ENCODE results near the gene MTHFD1L.

MTHFD1L gene

GRCh38 chr6:151075527-151075926 is 210.0 kb downstream of the MTHFD1L start:
- peak; percentile 22; the same call in 1 of the 2 replicates for TF ChIP-seq ISL1 (CRISPR knock-in tag; IDR thresholded peaks at IDR 0.05)
- no peak for TF ChIP-seq SNAI2 (CRISPR knock-in tag; IDR thresholded peaks at IDR 0.05)
- peak; percentile 55; the same call in 1 of the 2 replicates for TF ChIP-seq ZC3H10 (CRISPR knock-in tag; IDR thresholded peaks at IDR 0.05)
- no peak for TF ChIP-seq PATZ1 (CRISPR knock-in tag; IDR thresholded peaks at IDR 0.05; ENCODE audit: borderline replicate concordance)
- TF ChIP-seq TOX (CRISPR knock-in tag; IDR thresholded peaks at IDR 0.05; ENCODE audit: borderline replicate concordance) = 0 out of 2 replicates have a peak, but pooled peaks have one; percentile 41
- ATAC-seq = peak; percentile 53

- TF ChIP-seq POU6F1 (CRISPR knock-in tag; IDR thresholded peaks at IDR 0.05; ENCODE audit: borderline replicate concordance, low read depth) (no peak), ESRRG (CRISPR knock-in tag; IDR thresholded peaks at IDR 0.05) (no peak), ZFP3 (CRISPR knock-in tag; IDR thresholded peaks at IDR 0.05) (no peak), OSR1 (CRISPR knock-in tag; IDR thresholded peaks at IDR 0.05) (no peak), ARNTL (CRISPR knock-in tag; IDR thresholded peaks at IDR 0.05; ENCODE audit: borderline replicate concordance, low read depth) (no peak), TOX (CRISPR knock-in tag; IDR thresholded peaks at IDR 0.05; ENCODE audit: borderline replicate concordance) (no peak), TCF4 (CRISPR knock-in tag; IDR thresholded peaks at IDR 0.05; ENCODE audit: borderline replicate concordance) (no peak), ZNF565 (CRISPR knock-in tag; conservative IDR thresholded peaks at IDR 0.05; ENCODE audit: low read depth) (no peak), ZNF70 (CRISPR knock-in tag; IDR thresholded peaks at IDR 0.05) (no peak), ZNF8 (CRISPR knock-in tag; IDR thresholded peaks at IDR 0.05) (no peak), CSRNP3 (CRISPR knock-in tag; IDR thresholded peaks at IDR 0.05) (no peak), PATZ1 (CRISPR knock-in tag; IDR thresholded peaks at IDR 0.05; ENCODE audit: borderline replicate concordance) (no peak), RARB (CRISPR knock-in tag; IDR thresholded peaks at IDR 0.05) (no peak)
- peak; percentile 61 for ATAC-seq
Observed at GRCh38 chr6:151075930-151076555, 210.5 kb downstream of the MTHFD1L start.

- ATAC-seq = no peak
- TF ChIP-seq ZFP30 (CRISPR knock-in tag; IDR thresholded peaks at IDR 0.05) (no peak), TOX (CRISPR knock-in tag; IDR thresholded peaks at IDR 0.05; ENCODE audit: borderline replicate concordance) (no peak), TCF4 (CRISPR knock-in tag; IDR thresholded peaks at IDR 0.05; ENCODE audit: borderline replicate concordance) (no peak), ESRRG (CRISPR knock-in tag; IDR thresholded peaks at IDR 0.05) (no peak), SNAI2 (CRISPR knock-in tag; IDR thresholded peaks at IDR 0.05) (no peak), CREB5 (CRISPR knock-in tag; IDR thresholded peaks at IDR 0.05; ENCODE audit: low read depth) (no peak), PATZ1 (CRISPR knock-in tag; IDR thresholded peaks at IDR 0.05; ENCODE audit: borderline replicate concordance) (no peak), ARNTL (CRISPR knock-in tag; IDR thresholded peaks at IDR 0.05; ENCODE audit: borderline replicate concordance, low read depth) (no peak), ZNF565 (CRISPR knock-in tag; conservative IDR thresholded peaks at IDR 0.05; ENCODE audit: low read depth) (no peak), GLIS3 (CRISPR knock-in tag; IDR thresholded peaks at IDR 0.05) (no peak), ZNF70 (CRISPR knock-in tag; IDR thresholded peaks at IDR 0.05) (no peak), ZNF8 (CRISPR knock-in tag; IDR thresholded peaks at IDR 0.05) (no peak), BACH2 (CRISPR knock-in tag; IDR thresholded peaks at IDR 0.05; ENCODE audit: borderline replicate concordance) (no peak), CSDC2 (CRISPR knock-in tag; IDR thresholded peaks at IDR 0.05) (no peak), TSHZ2 (CRISPR knock-in tag; IDR thresholded peaks at IDR 0.05) (no peak), ISL1 (CRISPR knock-in tag; IDR thresholded peaks at IDR 0.05) (no peak)
Observed at GRCh38 chr6:151078655-151079054, 213.2 kb downstream of the MTHFD1L start.

All from SK-N-SH treated with all-trans-retinoic acid at 6 μM for 48 hours (cell line).